Limb (tissue), 2 donors: ENCODE measurements around the gene BCR.

Experiments
- DNase-seq, 2 donors: peaks; one replicate each; pipeline ENCODE4 v3.0.0-alpha.2; 2016; ENCODE audit errors: extremely low spot score in 2 of 2

Gene BCR

DNA sequence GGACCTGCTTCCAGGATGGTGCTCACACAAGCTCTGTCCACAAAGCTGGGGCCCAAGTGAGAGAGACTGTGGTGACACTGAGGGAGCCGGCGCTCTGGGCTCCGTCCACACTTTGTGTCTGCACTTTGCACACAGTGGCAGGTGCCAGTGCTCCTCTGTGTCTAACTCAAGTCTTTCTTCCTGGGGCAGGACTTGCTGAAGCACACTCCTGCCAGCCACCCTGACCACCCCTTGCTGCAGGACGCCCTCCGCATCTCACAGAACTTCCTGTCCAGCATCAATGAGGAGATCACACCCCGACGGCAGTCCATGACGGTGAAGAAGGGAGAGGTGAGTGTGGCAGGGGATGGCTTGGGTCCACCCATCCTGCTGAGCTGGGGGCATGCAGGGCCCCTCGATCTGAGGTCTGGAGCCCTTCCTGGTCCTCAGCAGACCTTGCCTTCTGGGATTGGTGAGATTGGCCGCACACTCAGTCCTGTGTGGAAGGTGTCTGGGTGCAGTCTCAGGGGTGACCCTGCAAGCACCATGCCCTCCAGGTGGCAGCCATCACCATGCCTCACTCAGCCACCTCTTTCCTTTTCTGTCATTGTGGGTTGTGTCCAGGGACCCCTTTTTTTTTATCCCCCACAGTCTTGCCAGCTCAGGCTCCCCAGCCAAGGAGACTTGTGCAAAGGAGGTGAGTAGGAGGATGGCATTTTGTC lies 93.3 kb downstream of the BCR start:
- DNase-seq: no peak

- DNase-seq: no peak
These were observed 93.8 kb downstream of the BCR start for GRCh38 chr22:23274146-23274526.

GRCh38 chr22:23274891-23275694 lies 94.8 kb downstream of the BCR start:
- no peak for DNase-seq

- DNase-seq: no peak
These were observed 95.4 kb downstream of the BCR start for GRCh38 chr22:23275751-23276150.

DNA sequence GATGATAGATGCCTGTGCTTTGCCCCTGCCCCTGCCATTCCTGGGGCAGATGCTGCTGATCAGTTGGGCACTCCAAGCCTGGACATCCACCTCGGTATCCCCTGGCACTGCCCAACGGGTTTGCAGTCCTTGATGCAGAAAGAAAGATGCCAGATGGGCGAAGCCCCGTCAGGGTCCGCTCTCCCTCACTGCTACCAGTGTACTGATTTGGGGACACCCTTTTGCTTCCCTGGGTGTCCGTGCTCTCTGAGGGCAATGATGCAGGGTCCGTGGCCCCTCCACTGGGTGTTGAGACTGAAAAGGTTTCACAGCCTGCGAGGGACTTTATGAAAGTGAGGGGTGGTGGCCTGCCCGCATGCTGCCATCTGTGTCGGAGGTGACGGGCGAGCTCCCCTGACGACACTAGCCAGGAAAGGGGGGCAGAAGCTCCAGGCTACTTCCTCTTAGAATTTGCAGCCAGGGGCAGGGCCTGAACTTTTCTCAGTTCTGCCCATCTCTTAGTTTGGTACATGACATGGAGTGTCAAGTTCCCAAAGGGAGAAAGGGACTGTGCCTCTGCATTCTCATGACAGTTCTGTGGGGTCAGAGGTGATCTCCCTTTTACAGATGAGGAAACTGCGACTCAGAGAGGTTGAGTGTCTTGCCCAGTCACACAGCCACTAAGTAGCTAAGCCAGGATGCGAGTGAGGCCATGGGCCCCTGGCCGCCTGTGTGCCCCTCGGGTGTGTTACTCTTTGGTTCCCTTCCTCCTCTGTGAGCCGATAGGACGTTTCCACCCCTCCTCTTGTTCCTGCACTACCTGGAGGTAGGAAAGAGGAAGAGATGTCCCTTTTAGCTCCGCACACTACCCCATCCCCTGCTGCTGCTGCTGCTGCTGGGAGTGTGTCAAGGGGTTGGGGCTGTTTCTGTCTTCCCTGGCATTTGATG lies 96.6 kb downstream of the BCR start:
- DNase-seq: no peak

GRCh38 chr22:23277583-23278295 lies 97.4 kb downstream of the BCR start:
- no peak for DNase-seq

DNA sequence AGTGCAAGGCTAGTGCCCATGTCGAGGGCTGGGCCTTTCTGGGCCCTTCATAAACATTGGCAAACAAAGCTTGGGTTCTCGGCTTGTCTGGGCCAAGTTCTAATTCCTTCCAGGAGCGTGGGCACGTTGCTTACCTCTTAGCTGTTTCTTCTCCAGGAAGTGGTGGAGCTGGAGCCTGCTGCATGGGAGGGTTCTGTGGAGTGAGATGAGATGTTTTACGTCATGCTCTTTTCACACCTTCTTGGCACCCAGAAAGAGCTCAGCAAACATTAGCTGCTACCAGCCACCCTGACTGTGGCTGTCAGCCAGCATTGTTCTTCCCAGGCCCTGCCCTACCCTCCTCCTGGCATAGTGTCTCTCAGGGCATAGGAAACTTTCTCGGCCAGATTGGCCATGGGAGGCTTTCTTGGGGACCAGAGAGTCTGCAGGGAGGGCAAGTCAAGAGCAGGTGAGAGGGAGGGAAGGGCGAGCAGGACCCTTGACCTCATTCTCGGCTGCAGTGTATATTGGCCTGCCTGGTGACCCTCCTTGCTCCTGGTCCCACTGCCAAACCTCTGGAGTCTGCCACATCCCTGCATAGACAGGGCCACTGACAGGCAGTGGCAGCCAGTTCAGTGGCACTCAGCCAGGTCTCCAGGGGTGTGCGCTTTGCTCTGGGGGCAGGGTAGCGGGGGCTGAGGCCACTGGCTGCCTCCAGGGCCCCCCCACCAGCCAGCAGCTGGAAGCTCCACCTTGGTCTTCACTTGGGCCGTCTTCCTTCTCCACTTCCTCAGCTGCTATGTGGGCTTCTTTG lies 98.8 kb downstream of the BCR start:
- DNase-seq: no peak

DNA sequence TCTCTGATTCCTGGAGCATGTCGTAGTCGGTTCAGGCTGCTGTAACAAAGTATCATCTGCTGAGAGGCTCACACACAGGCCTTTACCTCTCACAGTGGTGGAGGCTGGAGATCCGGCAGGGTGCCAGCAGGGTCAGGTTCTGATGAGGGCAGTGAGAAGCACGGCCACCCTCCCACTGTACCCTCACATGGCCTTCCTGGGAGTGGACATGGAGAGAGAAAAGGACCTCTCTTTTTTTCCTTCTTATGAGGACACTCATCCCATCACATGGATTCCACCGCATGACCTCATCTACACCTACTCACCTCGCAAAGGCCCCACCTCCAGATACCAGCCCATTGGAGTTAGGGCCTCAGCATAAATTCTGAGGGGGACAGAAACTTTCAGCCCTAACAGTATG lies 99.5 kb downstream of the BCR start:
- DNase-seq: no peak

GRCh38 chr22:23280356-23281052 lies 100.2 kb downstream of the BCR start:
- DNase-seq: no peak

DNA sequence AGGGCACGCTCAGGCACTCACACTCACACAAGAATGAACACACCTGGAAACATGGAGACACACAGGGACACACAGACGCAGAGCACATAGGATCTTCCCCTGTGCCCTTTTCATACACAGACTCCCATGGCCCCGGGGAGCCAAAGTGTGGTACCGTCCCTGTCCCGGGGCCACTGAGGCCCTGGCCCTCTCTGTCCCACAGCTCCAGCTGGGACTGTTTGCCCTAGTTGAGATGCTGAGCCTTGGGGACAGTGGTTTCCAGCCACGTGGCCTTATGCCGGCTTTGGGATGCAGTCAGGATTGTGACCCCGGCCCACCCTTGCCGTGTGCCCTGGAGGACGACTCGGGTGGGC lies 100.7 kb downstream of the BCR start:
- DNase-seq: no peak

DNA sequence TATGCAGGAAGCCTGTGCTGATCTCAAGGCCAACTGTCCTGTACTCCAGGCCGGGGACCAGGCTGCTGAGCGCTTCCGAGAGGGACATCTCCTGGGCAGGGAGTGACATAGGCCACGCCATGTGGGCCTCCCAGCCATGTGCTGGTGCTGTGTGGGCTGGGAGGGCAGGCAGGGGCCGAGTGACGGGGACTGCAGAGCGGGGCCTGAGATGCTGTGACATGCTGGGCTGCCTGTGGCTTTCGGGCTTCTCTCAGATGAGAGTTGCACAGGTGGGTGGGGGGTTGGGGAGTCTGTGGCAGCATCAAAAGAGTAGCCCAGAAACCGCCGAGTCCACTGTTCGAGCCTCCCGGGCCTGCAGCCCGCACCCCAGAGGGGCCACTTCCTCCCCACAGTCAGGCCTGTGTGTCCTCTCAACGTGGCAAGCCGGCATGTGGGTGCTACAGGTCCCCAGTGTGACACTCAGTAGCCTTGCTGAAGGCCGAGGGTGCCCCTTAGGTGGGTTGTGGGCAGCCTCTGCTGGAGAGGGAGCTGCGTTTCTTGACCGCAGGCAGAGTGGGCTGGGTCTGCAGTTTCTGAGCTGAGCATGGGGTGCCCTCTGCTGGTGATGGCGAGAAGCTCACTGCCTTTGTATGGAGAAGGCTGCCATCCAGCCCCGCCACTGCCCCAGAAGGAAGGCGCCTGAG lies 101.2 kb downstream of the BCR start:
- peak; percentile 77 to 91 for DNase-seq

DNA sequence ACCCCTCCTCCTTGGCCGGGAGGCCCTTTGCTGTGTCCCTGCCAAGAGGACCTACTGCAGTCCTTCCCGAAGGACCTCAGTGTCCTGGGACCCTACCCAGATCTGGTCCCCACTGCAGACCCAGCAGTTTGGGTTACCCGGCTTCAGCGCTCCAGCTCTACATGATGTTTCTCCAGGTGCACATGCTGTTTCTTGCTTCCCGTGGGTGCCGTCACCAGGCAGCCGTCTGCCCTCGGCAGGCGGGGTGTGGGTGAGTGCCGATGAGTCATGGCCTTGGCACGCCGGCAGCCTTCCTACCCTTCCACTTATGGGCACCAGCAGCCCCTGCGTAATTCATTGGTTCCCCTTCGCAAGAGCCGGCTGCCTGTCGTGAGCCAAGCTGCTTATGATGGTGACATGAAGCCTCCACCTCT lies 101.8 kb downstream of the BCR start:
- DNase-seq: peak in 1 of 2 donors; percentile 65

- no peak for DNase-seq
These were observed 102.2 kb downstream of the BCR start for GRCh38 chr22:23282516-23282915.

- DNase-seq: no peak
These were observed 102.7 kb downstream of the BCR start for GRCh38 chr22:23282986-23283385.

DNA sequence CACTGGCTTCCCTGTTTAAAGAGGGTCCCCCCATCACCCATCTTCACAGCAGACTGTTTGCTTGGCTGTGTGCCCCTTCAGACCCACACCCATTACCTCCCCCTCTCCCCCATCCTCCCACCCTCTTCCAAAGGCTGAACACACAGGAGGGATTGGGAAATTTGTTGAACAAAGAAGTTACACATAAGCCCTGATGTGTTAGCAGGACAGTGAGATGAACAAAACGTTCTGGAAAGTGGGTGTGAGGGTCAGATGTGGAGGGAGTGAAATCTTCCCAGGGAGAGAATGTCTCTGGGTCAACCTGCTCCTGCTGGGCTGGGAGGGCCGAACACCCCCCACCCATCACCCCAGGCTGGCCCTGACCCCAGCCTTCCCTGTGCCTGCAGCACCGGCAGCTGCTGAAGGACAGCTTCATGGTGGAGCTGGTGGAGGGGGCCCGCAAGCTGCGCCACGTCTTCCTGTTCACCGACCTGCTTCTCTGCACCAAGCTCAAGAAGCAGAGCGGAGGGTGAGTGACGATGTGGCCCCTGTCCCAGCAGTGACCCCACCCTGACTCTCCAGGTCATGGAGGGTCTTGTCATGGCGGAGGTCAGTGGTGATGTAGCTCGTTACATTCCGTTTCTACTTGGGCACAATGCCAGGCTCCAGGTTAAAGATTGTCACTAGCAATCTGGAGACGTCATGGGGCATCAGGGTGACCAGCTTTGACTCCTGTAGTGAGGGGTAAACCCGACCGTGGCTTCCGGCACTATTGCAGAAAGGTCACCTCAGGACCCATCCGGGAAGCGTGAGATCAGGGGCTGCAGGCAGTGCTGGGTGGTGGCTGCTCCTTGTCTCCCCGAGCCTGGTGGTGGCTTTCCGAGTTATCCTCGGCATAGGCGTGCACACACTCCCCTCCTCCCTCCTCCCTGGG lies 103.5 kb downstream of the BCR start:
- no peak for DNase-seq

DNA sequence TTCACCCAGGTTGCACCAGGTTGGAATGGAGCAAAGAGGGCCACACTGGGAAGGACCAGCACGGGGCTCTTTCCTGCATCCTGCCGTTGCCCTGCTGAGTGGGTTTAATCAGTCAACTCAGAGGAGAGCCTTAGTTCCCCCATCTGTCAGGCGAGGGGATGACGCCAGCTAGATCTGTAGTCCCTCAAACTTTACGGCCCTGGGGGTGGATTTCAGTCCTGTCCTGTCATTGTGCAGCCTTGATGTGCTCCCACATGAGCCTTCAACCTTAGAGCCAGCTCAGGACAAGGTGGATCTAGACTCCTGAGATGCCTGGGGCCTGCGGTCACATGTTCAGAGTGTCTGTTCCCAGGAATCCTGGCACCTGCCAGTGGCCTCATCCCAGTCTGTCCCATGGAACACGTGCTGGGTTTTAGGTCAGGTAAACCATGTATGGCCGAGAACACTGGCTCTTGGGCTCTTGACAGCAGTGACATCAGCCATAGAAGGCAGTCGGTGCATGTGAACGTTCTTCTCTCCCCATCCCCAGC lies 104.3 kb downstream of the BCR start:
- DNase-seq: no peak

GRCh38 chr22:23285236-23285635 lies 104.9 kb downstream of the BCR start:
- no peak for DNase-seq

DNA sequence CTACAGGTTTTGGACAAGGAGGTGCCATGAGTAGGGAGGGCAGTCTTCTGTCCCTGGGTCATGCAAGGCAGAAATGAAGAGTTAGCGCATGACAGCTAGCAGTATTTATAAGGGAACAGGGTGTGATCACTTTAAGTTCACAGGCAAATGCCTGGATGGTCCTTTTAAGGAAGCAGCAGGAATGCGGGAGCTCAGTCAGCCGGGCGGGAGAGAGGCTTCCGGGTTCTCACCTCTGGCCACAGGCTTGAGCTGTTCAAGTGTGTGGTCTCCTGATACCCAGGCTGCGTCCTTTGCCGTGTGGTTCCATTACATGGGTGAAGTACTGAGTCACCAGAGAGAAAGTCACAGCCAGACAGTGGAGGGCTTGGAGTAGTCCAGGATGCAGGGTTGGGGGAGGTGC lies 105.4 kb downstream of the BCR start:
- DNase-seq: no peak
